Thoracic aorta (tissue), 2 donors: Measurements from ENCODE around the gene ZNRF3. TPM values are rescaled to one million over a fixed set of nuclear protein-coding genes. Genes with fewer than 3 reads are reported as not detected.
"Not testable (repeated sequence)": the region's sequence is repeated elsewhere in the genome, so short reads cannot be mapped to it uniquely, and the experiment has no call there.

Source experiments
- ATAC-seq: fragments of 150-250 bp; one replicate; pipeline ENCODE4 v1.8.0; 2017; ENCODE audit warnings: low read depth; ENCODE audit not compliant: insufficient number of reproducible peaks, low FRiP score
- DNase-seq: peaks from one replicate; pipeline ENCODE4 v3.0.0-alpha.2; 2020; ENCODE audit warnings: low spot score
- H3K27ac ChIP-seq, 2 donors: fragments of 200-600 bp; sonication (generic); 1 replicate in 1 of 2; 2 replicates in 1 of 2; pipeline ENCODE4 v1.5.1; 2016; ENCODE audit warnings: mild to moderate bottlenecking in 2 of 2, moderate library complexity in 2 of 2
- H3K27me3 ChIP-seq: fragments of 200-600 bp; sonication (generic); replicated peaks from 2 replicates; pipeline ENCODE4 v1.6.0; 2016; ENCODE audit warnings: mild to moderate bottlenecking; ENCODE audit not compliant: insufficient read depth
- H3K36me3 ChIP-seq: fragments of 200-600 bp; sonication (generic); one replicate; pipeline ENCODE4 v1.5.1; 2016
- H3K4me1 ChIP-seq, 2 donors: fragments of 200-600 bp; sonication (generic); 1 replicate in 1 of 2; 2 replicates in 1 of 2; pipeline versions ENCODE4 v1.5.1 to v1.6.0; 2016; ENCODE audit warnings: low read depth in 2 of 2, mild to moderate bottlenecking in 1 of 2; ENCODE audit not compliant: control insufficient read depth in 1 of 2
- H3K4me3 ChIP-seq: fragments of 200-600 bp; sonication (generic); 2 replicates; pipeline ENCODE4 v1.5.1; 2016; ENCODE audit warnings: mild to moderate bottlenecking
- H3K9me3 ChIP-seq: fragments of 200-600 bp; sonication (generic); 2 replicates; pipeline ENCODE4 v1.5.1; 2016
- CTCF ChIP-seq: fragments of 200-600 bp; sonication (generic); IDR thresholded peaks from one replicate; pipeline ENCODE4 v1.5.1; 2019; ENCODE audit warnings: antibody characterized with exemption
- total RNA-seq, 2 donors: library from RNA; depleted of rRNA; stranded (reverse); fragments of >200 nt; gene quantifications; one replicate each; pipeline versions ENCODE4 v1.1.0 to v1.2.3, GENCODE V29; 2016

ZNRF3 gene
- total RNA-seq, 2 donors from 2014 or later = 17.2 to 23.1 TPM

- H3K27me3 ChIP-seq = no peaks in the 10 kb centered on the region
- ATAC-seq (no peak), DNase-seq (no peak)
- no peaks in the 10 kb centered on the region for H3K36me3 ChIP-seq
- no peak for TF ChIP-seq CTCF
- H3K4me3 ChIP-seq = no peak overlapping the region
- peaks cover 0 to 14% of the 10 kb centered on the region in 2 donors for H3K4me1 ChIP-seq
- H3K9me3 ChIP-seq = no peaks in the 10 kb centered on the region
- no peak overlapping the region for H3K27ac ChIP-seq
Observed at GRCh38 chr22:29080106-29080975, 197.0 kb downstream of the ZNRF3 start.

- DNase-seq (no peak), ATAC-seq (no peak)
- Histone ChIP-seq H3K27me3 (no peaks in the 10 kb centered on the region), H3K4me1 (peaks cover 0 to 14% of the 10 kb centered on the region in 2 donors), H3K9me3 (no peaks in the 10 kb centered on the region), H3K4me3 (no peak overlapping the region), H3K27ac (no peak overlapping the region), H3K36me3 (no peaks in the 10 kb centered on the region)
- TF ChIP-seq CTCF = no peak
Observed at GRCh38 chr22:29081517-29082236, 198.3 kb downstream of the ZNRF3 start.

GRCh38 chr22:29082826-29083545, 199.6 kb downstream of the ZNRF3 start:
- Histone ChIP-seq H3K27ac (no peak overlapping the region), H3K36me3 (no peaks in the 10 kb centered on the region), H3K4me3 (no peak overlapping the region), H3K9me3 (no peaks in the 10 kb centered on the region), H3K4me1 (peaks cover 0 to 14% of the 10 kb centered on the region in 2 donors), H3K27me3 (no peaks in the 10 kb centered on the region)
- ATAC-seq = no peak
- no peak for DNase-seq
- no peak for TF ChIP-seq CTCF

GRCh38 chr22:29083576-29083932, 200.2 kb downstream of the ZNRF3 start:
- H3K36me3 ChIP-seq, H3K27ac ChIP-seq, ATAC-seq, DNase-seq, H3K4me3 ChIP-seq, H3K9me3 ChIP-seq, H3K27me3 ChIP-seq: not testable (repeated sequence)
- peaks cover 0 to 14% of the 10 kb centered on the region in 2 donors for H3K4me1 ChIP-seq

- Histone ChIP-seq H3K4me1 (peaks cover 0 to 14% of the 10 kb centered on the region in 2 donors), H3K4me3 (no peak overlapping the region), H3K9me3 (no peaks in the 10 kb centered on the region), H3K27ac (no peak overlapping the region), H3K36me3 (no peaks in the 10 kb centered on the region), H3K27me3 (no peaks in the 10 kb centered on the region)
- DNase-seq = no peak
- TF ChIP-seq CTCF = no peak
- no peak for ATAC-seq
Observed at GRCh38 chr22:29083933-29084591, 200.7 kb downstream of the ZNRF3 start.
